HG03159 (cell line): ENCODE data around the gene MTA1.

Source experiments
- ATAC-seq: cut with Tn5 transposase; IDR thresholded peaks from one replicate; pipeline ENCODE4 v1.9.1; 2021; ENCODE audit warnings: mild to moderate bottlenecking, moderate library complexity; ENCODE audit not compliant: unreplicated experiment

Gene MTA1

DNA sequence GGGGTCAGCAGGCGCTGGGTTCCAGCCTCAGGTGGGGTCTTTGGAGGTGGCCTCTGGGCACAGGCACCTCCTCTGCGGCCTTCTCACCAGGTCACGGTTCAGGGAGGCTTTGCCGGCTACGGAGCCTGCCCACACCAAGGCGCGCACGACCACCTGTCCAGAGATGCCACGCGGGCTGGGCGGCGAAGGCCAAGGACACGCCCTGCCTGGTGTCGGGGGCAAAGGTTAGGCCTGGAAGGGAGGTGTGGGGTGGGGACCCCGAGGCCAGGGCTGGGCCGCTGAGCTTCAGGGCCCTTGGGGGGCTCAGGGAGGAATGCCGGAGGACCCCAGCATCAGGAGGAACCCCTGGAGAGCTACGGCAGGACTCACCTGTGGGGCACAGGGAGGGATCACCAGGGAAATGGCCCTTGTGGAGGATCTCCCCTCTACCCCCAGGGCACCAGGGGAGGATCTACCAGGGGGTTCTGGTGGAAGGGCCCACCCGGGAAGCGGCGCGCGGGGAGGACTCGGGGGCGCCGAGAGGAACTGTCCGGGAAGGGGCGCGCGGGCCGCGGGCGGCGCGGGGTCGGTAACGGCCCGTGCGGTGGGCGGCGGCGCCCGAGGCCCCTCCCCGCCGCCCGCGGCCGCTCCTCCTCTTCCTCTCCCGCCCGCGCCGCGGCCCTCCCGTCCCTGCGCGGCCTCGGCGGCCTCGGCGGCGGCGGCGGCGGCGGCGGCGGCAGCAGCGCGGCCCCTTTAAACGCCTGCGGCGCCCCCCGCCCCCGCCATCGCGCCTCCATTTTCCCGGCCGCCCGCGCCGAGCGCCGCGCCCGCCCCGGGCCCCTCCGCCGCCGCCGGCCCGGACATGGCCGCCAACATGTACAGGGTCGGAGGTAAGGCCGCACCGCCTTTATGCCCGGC is at the start of gene MTA1:
Gene MTA1, plus strand, starts transcription at position 633 of the 897 bp plus-strand sequence. Its CDS starts 209 bp downstream, at position 842.
- ATAC-seq: no peak

DNA sequence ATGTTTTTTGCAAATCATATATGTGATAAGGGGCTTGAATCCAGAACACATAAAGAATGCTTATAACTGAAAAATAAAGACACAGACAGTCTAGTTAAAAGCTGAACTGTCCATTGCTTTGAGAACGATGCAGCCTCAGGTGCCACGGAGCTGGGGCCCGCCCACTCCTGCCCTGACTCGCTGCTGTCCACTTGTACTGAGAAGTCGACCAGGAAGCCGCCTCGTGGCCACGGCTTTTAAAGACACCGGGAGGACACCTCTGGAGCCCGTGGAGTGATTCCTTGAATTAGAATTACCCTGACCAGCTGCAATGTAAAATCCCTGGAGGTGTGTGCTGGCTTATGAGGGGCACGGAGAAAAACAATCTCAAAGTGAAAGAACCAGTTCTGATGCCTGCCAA is 45.2 kb upstream of the MTA1 start:
- ATAC-seq: no peak

DNA sequence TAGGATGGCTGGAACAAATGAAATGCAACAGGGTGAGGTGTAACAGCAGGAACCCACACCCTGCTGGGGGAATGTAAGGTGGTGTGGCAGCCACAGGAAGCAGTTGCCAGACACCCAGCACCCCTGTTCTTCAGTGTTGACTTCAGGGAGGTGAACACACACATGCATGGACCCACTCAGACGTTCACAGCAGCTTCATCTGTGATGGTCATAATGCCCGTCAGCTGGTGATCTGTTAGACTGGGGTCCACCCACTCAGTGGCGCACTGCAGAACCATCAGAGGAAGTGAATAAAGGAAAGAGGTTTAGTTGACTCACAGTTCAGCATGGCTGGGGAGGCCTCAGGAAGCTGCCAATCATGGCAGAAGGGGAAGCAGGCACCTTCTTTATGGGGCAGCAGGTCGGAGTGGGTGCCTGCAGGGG is 44.0 kb upstream of the MTA1 start:
- no peak for ATAC-seq

DNA sequence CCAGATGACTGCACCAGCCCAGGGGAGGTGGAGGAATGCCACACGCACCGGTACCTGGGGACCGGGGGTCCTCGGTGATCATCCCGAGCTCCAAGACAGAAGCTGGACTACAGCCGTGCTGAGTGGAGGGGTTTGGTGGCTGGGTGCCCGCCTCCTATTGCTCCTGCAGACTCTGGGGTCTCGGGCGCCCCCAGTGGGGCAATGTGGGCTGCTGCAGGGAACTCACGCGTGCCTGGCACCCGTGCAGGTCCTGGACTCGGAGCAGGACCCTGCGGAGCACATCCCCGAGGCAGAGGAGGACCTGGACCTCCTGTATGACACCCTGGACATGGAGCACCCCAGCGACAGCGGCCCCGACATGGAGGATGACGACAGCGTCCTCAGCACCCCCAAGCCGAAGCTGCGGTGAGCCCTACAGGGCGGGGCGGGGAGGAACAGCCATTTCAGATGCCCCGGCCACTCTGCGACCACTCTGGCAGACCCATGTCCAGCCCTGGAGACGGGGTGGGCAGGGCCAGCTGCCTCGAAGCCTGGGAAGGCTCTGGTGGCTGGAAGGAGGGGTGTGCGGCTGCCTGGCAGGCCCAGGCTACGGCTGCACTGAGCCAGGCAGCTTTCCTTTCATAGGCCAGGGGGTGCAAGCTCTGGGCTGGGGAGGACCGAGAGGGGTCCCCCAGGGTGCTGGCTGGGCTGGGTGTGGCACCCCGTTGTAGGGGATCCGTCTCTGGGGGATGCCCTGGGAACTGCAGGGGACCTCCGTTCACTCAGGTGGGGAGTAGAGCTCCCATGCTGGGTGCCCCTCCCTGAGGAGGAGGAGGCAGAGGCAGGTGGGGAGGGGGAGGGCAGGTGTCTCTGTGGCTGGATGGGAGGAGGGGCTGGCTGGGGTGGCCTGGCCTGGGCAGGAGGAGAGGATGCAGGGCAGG is 42.8 kb upstream of the MTA1 start:
- no peak for ATAC-seq

- no peak for ATAC-seq
These were observed 42.0 kb upstream of the MTA1 start for GRCh38 chr14:105377555-105378182.

DNA sequence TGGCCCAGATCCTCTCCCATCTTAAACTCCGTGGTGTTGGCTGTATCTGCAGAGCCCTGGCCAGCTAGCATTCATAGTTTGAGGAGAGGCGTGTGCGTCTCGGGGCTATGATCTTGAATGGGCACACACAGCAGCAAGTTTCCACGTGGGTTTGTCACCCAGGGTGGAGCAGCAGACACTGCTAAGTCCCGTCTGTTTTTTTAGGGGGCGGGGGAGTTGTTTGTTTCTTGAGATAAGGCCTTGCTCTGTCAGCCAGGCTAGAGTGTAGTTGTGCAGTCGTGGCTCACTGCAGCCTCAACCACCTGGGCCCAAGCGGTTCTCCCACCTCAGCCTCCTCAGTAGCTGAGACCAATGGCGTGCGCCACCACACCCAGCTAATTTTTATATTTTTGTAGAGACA is 41.4 kb upstream of the MTA1 start:
- ATAC-seq: no peak

GRCh38 chr14:105378873-105379685 is 40.5 kb upstream of the MTA1 start:
- no peak for ATAC-seq

DNA sequence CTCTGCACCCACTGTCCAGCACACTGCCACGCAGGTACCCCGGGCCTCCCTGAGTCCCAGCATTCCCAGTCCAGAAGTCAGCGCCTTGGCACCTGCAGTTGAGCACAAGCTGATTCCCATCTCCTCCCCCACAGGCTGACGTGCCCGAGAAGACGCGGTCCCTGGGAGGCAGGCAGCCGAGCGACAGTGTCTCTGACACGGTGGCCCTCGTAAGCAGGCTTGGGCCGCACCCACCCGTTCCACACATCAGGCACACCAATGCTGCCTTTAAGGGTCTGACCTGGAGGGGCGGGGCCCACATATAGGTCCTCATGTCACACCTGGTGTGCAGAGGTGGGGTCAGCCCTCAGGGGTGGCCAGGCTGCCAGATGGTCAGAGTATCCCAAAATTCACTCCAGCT is 39.7 kb upstream of the MTA1 start:
- no peak for ATAC-seq

DNA sequence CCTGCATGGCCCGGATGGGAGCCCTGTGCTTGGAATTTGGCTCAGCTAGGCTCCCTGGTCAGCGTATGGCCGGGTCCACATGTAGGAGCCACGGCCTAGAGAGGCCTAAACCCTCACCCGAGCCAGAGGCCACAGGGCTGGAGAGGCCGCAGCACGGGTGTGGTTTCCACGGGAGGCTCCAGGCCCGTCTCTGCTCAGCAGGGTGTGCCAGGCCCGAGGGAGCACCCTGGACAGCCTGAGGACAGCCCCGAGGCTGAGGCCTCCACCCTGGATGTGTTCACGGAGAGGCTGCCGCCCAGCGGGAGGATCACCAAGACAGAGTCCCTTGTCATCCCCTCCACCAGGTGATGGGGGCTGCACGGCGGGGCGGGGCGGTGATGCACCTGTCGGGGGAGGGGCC is 38.9 kb upstream of the MTA1 start:
- no peak for ATAC-seq

DNA sequence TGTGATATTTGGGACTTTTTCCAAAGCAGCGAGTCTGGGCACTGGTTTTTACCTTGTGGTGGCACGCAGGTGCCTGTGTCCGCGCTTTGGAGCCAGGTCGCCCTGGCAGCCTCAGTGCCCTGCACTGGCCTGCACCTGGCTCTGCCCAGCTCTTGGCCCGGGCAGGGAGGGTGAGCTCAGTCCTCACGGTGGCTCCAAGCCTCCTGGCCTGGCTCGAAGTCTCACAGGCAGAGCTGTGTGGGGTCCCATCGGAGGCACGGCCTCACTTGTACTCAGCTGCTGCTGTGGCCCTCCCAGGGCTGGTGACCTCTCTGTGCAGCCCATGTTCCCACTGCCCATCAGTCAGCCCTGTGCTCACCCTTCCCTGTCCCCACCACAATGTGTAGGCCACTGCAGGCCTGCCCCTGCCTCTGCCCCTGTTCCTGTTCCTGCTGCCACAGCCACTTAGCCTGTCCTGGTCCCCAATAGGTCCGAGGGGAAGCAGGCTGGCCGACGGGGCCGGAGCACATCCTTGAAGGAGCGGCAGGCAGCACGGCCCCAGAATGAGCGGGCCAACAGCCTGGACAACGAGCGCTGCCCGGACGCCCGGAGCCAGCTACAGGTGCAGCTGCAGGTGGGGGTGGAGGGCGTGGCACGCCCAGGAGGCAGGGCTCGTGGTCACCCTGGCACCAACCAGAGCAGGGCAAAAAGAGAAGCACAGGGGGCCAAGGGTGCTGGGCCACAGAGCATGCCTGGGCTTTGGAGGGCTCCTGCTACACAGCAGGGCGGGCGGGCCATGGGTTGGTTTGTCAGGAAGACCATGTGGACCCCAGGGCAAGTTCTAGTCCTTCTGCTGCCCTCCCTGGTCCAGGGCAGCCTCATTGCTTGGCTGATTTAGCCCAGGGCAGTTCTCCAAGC is 37.9 kb upstream of the MTA1 start:
- ATAC-seq: no peak

DNA sequence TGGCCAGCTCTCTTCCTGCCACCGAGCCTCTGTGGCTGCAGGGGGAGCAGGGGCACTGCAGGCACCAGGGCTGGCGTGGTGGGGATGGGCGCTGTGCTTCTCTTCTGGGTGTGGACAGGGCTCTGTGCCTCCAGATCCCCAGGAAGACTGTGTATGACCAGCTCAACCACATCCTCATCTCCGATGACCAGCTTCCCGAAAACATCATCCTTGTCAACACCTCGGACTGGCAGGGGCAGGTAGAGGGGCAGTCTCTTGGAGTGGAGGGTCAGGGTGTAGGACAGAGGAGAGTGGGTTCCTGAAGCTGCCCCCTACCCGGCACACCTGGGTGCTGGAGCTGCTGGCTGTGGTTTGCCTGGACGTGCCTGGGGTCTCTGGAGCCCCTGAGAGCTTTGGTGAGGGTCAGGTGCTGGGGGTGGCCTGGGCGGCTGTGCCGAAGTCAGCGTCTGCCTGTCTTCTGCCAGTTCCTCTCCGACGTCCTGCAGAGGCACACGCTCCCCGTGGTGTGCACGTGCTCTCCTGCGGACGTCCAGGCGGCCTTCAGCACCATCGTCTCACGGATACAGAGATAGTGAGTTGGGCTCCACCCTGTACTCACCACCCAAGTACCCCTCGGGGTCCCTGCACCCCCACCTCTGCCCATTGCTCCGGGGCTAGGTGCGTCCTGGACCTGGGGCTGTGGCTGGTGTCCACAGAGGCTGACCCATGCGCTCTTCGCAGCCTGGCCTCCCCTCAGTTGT is 37.1 kb upstream of the MTA1 start:
- no peak for ATAC-seq

DNA sequence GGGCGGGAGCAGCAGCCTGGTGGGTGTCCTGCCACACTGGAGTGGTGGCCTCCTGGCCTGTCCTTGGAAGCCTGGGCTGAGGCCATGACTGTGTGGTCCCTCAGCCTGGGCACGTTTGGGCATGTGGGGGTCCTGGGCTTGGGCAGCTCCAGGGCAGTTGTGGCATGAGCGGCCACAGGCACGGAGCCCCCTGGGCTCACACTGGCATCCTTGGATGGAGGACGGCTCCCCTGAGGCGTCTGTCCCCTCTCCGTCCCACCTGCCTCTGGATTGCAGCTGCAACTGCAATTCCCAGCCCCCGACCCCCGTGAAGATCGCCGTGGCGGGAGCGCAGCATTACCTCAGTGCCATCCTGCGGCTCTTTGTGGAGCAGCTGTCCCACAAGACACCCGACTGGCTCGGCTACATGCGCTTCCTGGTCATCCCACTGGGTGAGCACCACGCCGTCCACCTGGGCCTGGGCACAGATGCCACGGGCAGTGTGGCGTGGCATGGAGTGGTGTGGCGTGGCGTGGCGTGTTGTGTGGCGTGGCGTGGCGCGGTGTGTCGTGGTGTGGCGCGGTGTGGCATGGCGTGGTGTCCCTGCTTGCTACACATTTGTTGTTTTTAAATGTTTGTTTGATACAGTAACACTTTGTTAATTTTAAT is 36.4 kb upstream of the MTA1 start:
- ATAC-seq: no peak

GRCh38 chr14:105384041-105384557 is 35.5 kb upstream of the MTA1 start:
- ATAC-seq: no peak

GRCh38 chr14:105384605-105385321 is 34.9 kb upstream of the MTA1 start:
- no peak for ATAC-seq

- no peak for ATAC-seq
These were observed 34.3 kb upstream of the MTA1 start for GRCh38 chr14:105385322-105385637.

GRCh38 chr14:105385698-105386365 is 33.8 kb upstream of the MTA1 start:
- ATAC-seq: no peak
